ENCODE results near the gene MADD.

DNA sequence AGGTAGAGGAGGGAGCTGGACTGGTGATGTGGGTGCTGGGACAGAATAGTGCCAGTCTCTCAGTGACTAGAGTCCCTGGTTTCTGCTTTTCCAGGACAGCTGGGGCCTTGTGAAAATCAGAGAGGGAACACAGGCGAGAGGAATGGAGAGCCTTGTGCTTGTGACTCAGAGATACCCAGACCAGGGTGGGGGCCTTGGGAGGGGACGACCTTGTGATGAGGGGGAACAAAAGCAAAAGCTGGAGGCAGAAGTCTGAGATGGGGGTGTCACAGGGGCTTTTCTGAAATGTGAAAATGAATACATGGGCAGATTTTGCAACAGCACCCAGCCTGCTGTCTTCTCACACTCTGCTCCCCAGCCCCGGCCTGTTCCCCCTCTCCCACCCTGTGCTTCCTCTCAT, 15.5 kb upstream of the MADD start:
- TF ChIP-seq POLR2A (IDR thresholded peaks at IDR 0.05) (no peak), CTCF (IDR thresholded peaks at IDR 0.05) (no peak)

Data from stomach (tissue), 4 donors.